COLO668 (cell line): ENCODE results near the gene RNASE9.
A peak's percentile ranks its signal among the peaks of the same experiment; 100 is the strongest.
"Not testable (repeated sequence)": the region's sequence is repeated elsewhere in the genome, so short reads cannot be mapped to it uniquely, and the experiment has no call there.

ENCODE experiments used
- DNase-seq: peaks from one replicate; lab custom pipeline; 2025; ENCODE audit not compliant: unreplicated experiment; lab: John Stamatoyannopoulos, UW

Gene RNASE9

GRCh38 chr14:20560961-20561360 lies at the start of gene RNASE9:
TSS of gene RNASE9 (minus strand) at chr14:20561047.
- no peak for DNase-seq

- peak; percentile 75 for DNase-seq
These were observed 49.3 kb upstream of the RNASE9 start for GRCh38 chr14:20610002-20610765.

- peak; percentile 64 for DNase-seq
These were observed 48.6 kb upstream of the RNASE9 start for GRCh38 chr14:20609215-20610001.

GRCh38 chr14:20608383-20609110 lies 47.7 kb upstream of the RNASE9 start:
- no peak for DNase-seq

- no peak for DNase-seq
These were observed 46.8 kb upstream of the RNASE9 start for GRCh38 chr14:20607617-20608016.

- DNase-seq: no peak
These were observed 46.0 kb upstream of the RNASE9 start for GRCh38 chr14:20606902-20607242.

GRCh38 chr14:20606190-20606901 lies 45.5 kb upstream of the RNASE9 start:
- DNase-seq: peak; percentile 13

GRCh38 chr14:20603813-20604690 lies 43.2 kb upstream of the RNASE9 start:
- DNase-seq: no peak

- DNase-seq: no peak
These were observed 41.7 kb upstream of the RNASE9 start for GRCh38 chr14:20602583-20602982.

- DNase-seq: no peak
These were observed 40.7 kb upstream of the RNASE9 start for GRCh38 chr14:20601522-20601921.

- no peak for DNase-seq
These were observed 36.3 kb upstream of the RNASE9 start for GRCh38 chr14:20597108-20597507.

- DNase-seq: not testable (repeated sequence)
These were observed 34.9 kb upstream of the RNASE9 start for GRCh38 chr14:20595726-20596125.

GRCh38 chr14:20592574-20592973 lies 31.7 kb upstream of the RNASE9 start:
- no peak for DNase-seq

GRCh38 chr14:20591235-20591634 lies 30.4 kb upstream of the RNASE9 start, which contains the start of gene RNASE12:
TSS of gene RNASE12 (minus strand) at chr14:20591376. CDS start at chr14:20590723, 653 bp downstream.
- no peak for DNase-seq

GRCh38 chr14:20587489-20588154 lies 26.8 kb upstream of the RNASE9 start, which contains the start of gene RNASE11:
TSS of gene RNASE11 (minus strand) at chr14:20588001.
- DNase-seq: no peak

GRCh38 chr14:20583908-20584307 lies 23.1 kb upstream of the RNASE9 start:
- DNase-seq: no peak

- DNase-seq: no peak
These were observed 22.3 kb upstream of the RNASE9 start for GRCh38 chr14:20583142-20583541.

- no peak for DNase-seq
These were observed 19.4 kb upstream of the RNASE9 start for GRCh38 chr14:20580242-20580641.

- no peak for DNase-seq
These were observed 18.1 kb upstream of the RNASE9 start for GRCh38 chr14:20578784-20579502.
